ENCODE measurements around the gene PSORS1C2. TPM values are rescaled to one million over a fixed set of nuclear protein-coding genes. Genes with fewer than 3 reads are reported as not detected.
"Not testable (repeated sequence)": the region's sequence is repeated elsewhere in the genome, so short reads cannot be mapped to it uniquely, and the experiment has no call there.

The PSORS1C2 gene
- total RNA-seq (not detected), polyA plus RNA-seq (not detected)
- long read RNA-seq, donor 1 = 0 reads
- long read RNA-seq, donor 2 = 0 reads
- long read RNA-seq, donor 3 = 0 reads

DNA sequence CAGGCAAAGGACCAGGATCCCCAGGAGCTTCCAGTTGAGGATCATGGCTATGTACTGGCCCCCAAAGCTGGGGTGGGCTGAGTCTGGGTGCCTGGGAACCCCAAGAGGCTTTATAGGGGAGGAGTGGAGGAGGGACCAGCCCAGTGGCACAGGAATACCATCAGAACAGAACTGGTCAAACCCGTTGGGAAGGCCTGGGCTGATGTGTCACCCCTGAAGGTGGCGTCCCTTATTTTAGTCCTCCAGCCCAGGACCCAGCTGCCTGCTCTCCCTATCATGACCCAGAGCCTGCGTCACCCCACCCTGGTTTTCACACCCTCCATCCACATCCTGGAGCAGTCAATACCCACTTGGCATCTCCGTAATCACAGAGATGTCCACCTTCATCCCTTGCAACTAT lies at the start of gene PSORS1C2:
PSORS1C2 (minus strand) TSS at position 85 of the 400 bp plus-strand sequence; CDS start at position 45, 40 bp downstream.
- TF ChIP-seq EP300 (IDR thresholded peaks at IDR 0.05) = no peak
- peak in 1 of 5 donors; percentile 23 for DNase-seq
- H3K4me1 ChIP-seq (ENCODE audit: insufficient read depth) = no peaks in the 10 kb centered on the region
- intact Hi-C loops (cut with DNase I) = loop anchor here (5.0 kb wide), 2 partner anchors 53 to 228 kb away; no protein-coding TSS in a partner anchor
- H3K4me3 ChIP-seq = no peak within 1 kb of the TSS
- WGBS, 3 donors = 88 to 93% (median 91%) methylated on average over 4 of the region's 4 CpGs
- no peaks in the 10 kb centered on the region for H3K36me3 ChIP-seq
- no peaks in the 10 kb centered on the region for H3K27me3 ChIP-seq
- H3K9me3 ChIP-seq = no peaks in the 10 kb centered on the region
- H3K27ac ChIP-seq = no peak within 1 kb of the TSS

DNA sequence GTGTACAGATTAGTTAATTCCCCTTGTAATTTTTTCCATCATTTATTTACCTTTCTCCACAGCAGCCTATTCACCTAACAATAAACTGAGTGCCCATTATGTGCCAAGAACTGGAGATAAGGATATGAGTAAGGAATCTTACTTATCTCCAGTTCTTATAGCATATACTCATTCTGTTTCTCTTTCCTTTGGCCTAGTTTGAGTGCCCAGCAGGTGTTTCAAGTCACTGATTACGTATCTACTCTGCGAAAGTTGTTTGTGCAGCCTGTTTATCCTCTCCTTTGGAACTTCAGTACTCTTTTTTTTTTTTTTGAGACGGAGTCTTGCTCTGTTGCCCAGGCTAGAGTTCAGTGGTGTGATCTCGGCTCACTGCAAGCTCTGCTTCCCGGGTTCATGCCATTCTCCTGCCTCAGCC lies 48.9 kb upstream of the PSORS1C2 start:
- Histone ChIP-seq H3K27me3 (no peaks in the 10 kb centered on the region), H3K4me3 (no peak overlapping the region), H3K9me3 (no peaks in the 10 kb centered on the region), H3K27ac (no peak overlapping the region), H3K4me1 (ENCODE audit: insufficient read depth) (no peaks in the 10 kb centered on the region), H3K36me3 (no peaks in the 10 kb centered on the region)
- 28 to 40% (median 37%) methylated on average over 5 of the region's 5 CpGs for WGBS, 3 donors
- TF ChIP-seq EP300 (IDR thresholded peaks at IDR 0.05) (no peak), POLR2A (IDR thresholded peaks at IDR 0.05) (no peak)
- TF ChIP-seq, protein P1, sequence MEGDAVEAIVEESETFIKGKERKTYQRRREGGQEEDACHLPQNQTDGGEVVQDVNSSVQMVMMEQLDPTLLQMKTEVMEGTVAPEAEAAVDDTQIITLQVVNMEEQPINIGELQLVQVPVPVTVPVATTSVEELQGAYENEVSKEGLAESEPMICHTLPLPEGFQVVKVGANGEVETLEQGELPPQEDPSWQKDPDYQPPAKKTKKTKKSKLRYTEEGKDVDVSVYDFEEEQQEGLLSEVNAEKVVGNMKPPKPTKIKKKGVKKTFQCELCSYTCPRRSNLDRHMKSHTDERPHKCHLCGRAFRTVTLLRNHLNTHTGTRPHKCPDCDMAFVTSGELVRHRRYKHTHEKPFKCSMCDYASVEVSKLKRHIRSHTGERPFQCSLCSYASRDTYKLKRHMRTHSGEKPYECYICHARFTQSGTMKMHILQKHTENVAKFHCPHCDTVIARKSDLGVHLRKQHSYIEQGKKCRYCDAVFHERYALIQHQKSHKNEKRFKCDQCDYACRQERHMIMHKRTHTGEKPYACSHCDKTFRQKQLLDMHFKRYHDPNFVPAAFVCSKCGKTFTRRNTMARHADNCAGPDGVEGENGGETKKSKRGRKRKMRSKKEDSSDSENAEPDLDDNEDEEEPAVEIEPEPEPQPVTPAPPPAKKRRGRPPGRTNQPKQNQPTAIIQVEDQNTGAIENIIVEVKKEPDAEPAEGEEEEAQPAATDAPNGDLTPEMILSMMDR (IDR thresholded peaks at IDR 0.05) = no peak
- intact Hi-C loops (cut with DNase I) = no loop called here
- DNase-seq = no peak

DNA sequence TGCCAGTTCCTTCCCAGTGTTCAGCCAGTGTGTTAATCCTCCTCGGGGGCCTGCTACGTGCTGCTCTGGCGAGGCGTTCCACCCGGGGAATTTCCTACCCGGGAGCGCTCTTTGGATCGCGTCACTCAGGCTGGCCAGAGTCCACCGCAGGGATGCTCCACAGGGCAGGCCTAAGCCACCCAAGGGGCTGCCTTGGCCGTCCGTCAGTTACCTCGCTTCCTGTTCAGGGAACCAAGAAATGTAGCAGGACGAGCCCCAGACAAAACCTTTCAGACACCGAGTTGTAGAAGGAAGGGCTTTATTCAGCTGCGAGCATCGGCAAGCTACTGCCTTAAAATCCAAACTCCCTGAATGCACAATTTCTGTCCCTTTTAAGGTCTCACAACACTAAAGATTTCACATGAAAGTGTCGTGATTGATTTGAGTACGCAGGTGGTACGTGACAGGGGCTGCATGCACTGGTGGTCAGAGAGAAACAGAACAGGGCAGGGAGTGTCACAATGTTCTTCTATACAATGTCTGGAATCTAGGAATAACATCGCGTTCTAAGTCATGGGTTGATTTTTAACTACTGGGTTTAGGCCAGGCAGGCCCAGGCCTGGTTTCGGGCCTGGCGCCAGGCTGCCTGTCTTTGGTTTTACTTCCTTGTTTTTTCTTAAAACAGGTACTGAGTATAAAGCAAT lies 47.3 kb upstream of the PSORS1C2 start:
- intact Hi-C loops (cut with DNase I) = no loop called here
- no peaks in the 10 kb centered on the region for H3K36me3 ChIP-seq
- 85 to 93% (median 87%) methylated on average over 24 of the region's 24 CpGs for WGBS, 3 donors
- no peaks in the 10 kb centered on the region for H3K4me1 ChIP-seq (ENCODE audit: insufficient read depth)
- TF ChIP-seq, protein P1 (IDR thresholded peaks at IDR 0.05) = no peak
- no peaks in the 10 kb centered on the region for H3K27me3 ChIP-seq
- no peaks in the 10 kb centered on the region for H3K9me3 ChIP-seq
- DNase-seq = no peak
- H3K27ac ChIP-seq = no peak overlapping the region
- H3K4me3 ChIP-seq = no peak overlapping the region

DNA sequence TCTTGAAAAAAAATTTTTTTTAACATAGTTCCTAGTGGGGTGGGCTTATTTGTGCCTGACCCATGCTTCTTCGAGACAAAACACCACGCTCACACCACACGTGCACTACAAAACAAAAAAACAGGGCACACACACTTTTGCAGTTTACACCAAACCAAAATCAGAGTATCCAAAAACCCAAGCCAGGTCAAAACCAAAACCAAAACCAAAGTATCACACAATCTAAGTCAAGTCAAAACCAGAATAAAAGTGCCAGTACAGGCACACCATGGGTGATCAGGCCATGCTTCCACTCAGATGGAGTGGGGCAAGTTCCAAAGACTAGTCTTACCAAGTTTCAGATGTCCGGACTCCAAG lies 46.8 kb upstream of the PSORS1C2 start:
- DNase-seq; H3K36me3 ChIP-seq; H3K9me3 ChIP-seq; H3K27ac ChIP-seq; H3K4me1 ChIP-seq (ENCODE audit: insufficient read depth); intact Hi-C loops (cut with DNase I); H3K27me3 ChIP-seq; H3K4me3 ChIP-seq: not testable (repeated sequence)
- WGBS, 3 donors = 58 to 66% (median 64%) methylated on average over 4 of the region's 4 CpGs

DNA sequence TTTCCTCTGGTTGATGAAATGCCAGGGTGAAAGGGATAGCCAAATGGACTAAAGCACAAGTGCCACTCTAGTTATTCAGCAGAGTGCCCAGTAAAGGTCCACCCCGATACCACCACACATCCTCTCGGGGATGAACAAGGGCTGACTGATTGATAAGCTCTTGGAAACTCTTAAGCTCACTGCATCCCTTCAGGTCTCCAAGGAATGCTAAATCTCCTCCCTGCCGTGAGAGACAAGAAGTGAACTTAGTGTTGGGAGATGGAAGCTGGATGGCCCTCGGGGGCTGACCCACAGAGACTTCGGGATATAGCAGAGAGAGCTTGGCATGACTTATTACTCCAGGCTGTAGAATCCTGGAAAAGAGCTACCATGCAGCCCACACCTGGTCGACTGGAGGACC lies 45.0 kb upstream of the PSORS1C2 start:
- intact Hi-C loops (cut with DNase I); DNase-seq; H3K9me3 ChIP-seq; H3K36me3 ChIP-seq; H3K4me3 ChIP-seq; H3K4me1 ChIP-seq (ENCODE audit: insufficient read depth); H3K27ac ChIP-seq; H3K27me3 ChIP-seq: not testable (repeated sequence)
- 64 to 70% (median 65%) methylated on average over 6 of the region's 6 CpGs for WGBS, 3 donors

DNA sequence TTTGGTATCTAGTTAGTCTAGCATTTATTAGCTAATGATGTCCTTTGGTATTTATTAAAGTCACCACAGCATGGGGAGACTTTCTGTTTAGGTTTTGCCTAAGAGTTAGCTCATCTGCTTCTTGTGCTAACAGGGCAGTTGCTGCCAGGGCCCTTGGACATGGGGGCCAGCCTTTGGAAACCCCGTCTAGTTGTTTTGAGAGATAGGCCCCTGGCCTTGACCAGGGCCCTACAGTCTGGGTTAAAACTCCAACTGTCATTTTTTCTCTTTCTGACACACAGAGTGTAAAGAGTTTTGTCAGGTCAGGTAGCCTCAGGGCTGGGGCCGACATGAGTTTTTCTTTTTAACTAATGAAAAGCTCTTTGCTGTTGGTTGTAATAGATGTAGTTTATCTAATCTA lies 44.4 kb upstream of the PSORS1C2 start:
- H3K9me3 ChIP-seq; H3K4me3 ChIP-seq; H3K36me3 ChIP-seq; H3K27ac ChIP-seq; H3K27me3 ChIP-seq; DNase-seq; intact Hi-C loops (cut with DNase I); H3K4me1 ChIP-seq (ENCODE audit: insufficient read depth): not testable (repeated sequence)
- 64 to 69% (median 64%) methylated on average over 2 of the region's 2 CpGs for WGBS, 3 donors

Data from ovary (tissue), 10 donors.